ENCODE measurements around the gene SNRPA1.

The SNRPA1 gene

GRCh38 chr15:101277943-101278564 lies 17.0 kb downstream of the SNRPA1 start:
- no peak for TF ChIP-seq CTCF (IDR thresholded peaks at IDR 0.05; ENCODE audit: low read depth, low read length)
- H3K27ac ChIP-seq, result no peak overlapping the region
- no peak for DNase-seq
- no peaks in the 10 kb centered on the region for H3K27me3 ChIP-seq (ENCODE audit: insufficient read depth, low read depth, severe bottlenecking)
- no peaks in the 10 kb centered on the region for H3K9me3 ChIP-seq (ENCODE audit: severe bottlenecking)
- peak overlapping the region; percentile 40 for H3K4me3 ChIP-seq (ENCODE audit: low read depth, low read length)
- peaks cover 59% of the 10 kb centered on the region for H3K36me3 ChIP-seq

GRCh38 chr15:101277038-101277822 lies 17.8 kb downstream of the SNRPA1 start, which contains the start of gene SELENOS:
Gene SELENOS (minus strand): TSS chr15:101277485. CDS start chr15:101277417, 68 bp downstream.
- peak; percentile 86 for DNase-seq
- H3K36me3 ChIP-seq, result peaks cover 57% of the 10 kb centered on the region
- no peak for TF ChIP-seq CTCF (IDR thresholded peaks at IDR 0.05; ENCODE audit: low read depth, low read length)
- no peaks in the 10 kb centered on the region for H3K9me3 ChIP-seq (ENCODE audit: severe bottlenecking)
- H3K27me3 ChIP-seq (ENCODE audit: insufficient read depth, low read depth, severe bottlenecking), result no peaks in the 10 kb centered on the region
- H3K27ac ChIP-seq, result peak within 1 kb of the TSS; percentile 52
- peak within 1 kb of the TSS; percentile 72 for H3K4me3 ChIP-seq (ENCODE audit: low read depth, low read length)

- Histone ChIP-seq H3K9me3 (ENCODE audit: severe bottlenecking) (no peaks in the 10 kb centered on the region), H3K36me3 (peaks cover 57% of the 10 kb centered on the region), H3K4me3 (ENCODE audit: low read depth, low read length) (peak overlapping the region; percentile 72), H3K27ac (peak overlapping the region; percentile 52), H3K27me3 (ENCODE audit: insufficient read depth, low read depth, severe bottlenecking) (no peaks in the 10 kb centered on the region)
- 0 out of 2 replicates have a peak, but pooled peaks have one; percentile 20 for TF ChIP-seq CTCF (IDR thresholded peaks at IDR 0.05; ENCODE audit: low read depth, low read length)
- no peak for DNase-seq
Observed at GRCh38 chr15:101276501-101277037, 18.5 kb downstream of the SNRPA1 start.

- peaks cover 58% of the 10 kb centered on the region for H3K36me3 ChIP-seq
- DNase-seq, result no peak
- H3K9me3 ChIP-seq (ENCODE audit: severe bottlenecking), result no peaks in the 10 kb centered on the region
- no peak for TF ChIP-seq CTCF (IDR thresholded peaks at IDR 0.05; ENCODE audit: low read depth, low read length)
- H3K27ac ChIP-seq, result no peak overlapping the region
- H3K4me3 ChIP-seq (ENCODE audit: low read depth, low read length), result no peak overlapping the region
- H3K27me3 ChIP-seq (ENCODE audit: insufficient read depth, low read depth, severe bottlenecking), result no peaks in the 10 kb centered on the region
Observed at GRCh38 chr15:101275018-101275417, 20.0 kb downstream of the SNRPA1 start.

GRCh38 chr15:101273534-101273933 lies 21.5 kb downstream of the SNRPA1 start:
- Histone ChIP-seq H3K36me3 (peaks cover 57% of the 10 kb centered on the region), H3K4me3 (ENCODE audit: low read depth, low read length) (no peak overlapping the region), H3K9me3 (ENCODE audit: severe bottlenecking) (no peaks in the 10 kb centered on the region), H3K27me3 (ENCODE audit: insufficient read depth, low read depth, severe bottlenecking) (no peaks in the 10 kb centered on the region), H3K27ac (no peak overlapping the region)
- no peak for TF ChIP-seq CTCF (IDR thresholded peaks at IDR 0.05; ENCODE audit: low read depth, low read length)
- no peak for DNase-seq
